GM10248 (cell line): ENCODE data around the gene SPHK2.

Experiments
- CTCF ChIA-PET: fragments of 300-600 bp; sonication (Branson Sonifier 250); formaldehyde crosslinking; extraction: SDS; loops from one replicate; lab custom pipeline; 2021; ENCODE audit warnings: antibody characterized with exemption; lab: Yijun Ruan, JAX
- POLR2A ChIA-PET: fragments of 350-650 bp; sonication (Branson Sonifier 250); formaldehyde crosslinking; extraction: SDS; loops from one replicate; lab custom pipeline; 2020; ENCODE audit warnings: antibody characterized with exemption; lab: Yijun Ruan, JAX
- DNase-seq: peaks from one replicate; pipeline ENCODE4 v3.0.0; 2012; ENCODE audit errors: extremely low spot score
- CTCF ChIP-seq: IDR thresholded peaks from 2 replicates; pipeline ENCODE4 v1.5.1; 2012; ENCODE audit warnings: mild to moderate bottlenecking, low read depth; ENCODE audit errors: extremely low read depth, missing control alignments, control extremely low read depth

The SPHK2 gene

GRCh38 chr19:48659768-48660167 is 40.5 kb downstream of the SPHK2 start:
- DNase-seq, result no peak
- ChIA-PET POLR2A (no interaction called here), CTCF (interaction anchor here (1.2 to 2.2 kb wide), 2 partner anchors 14 to 16 kb away, joined by 3 to 7 read pairs; partner anchors contain the start of gene CA11)
- TF ChIP-seq CTCF, result no peak

GRCh38 chr19:48660852-48661710 is 41.8 kb downstream of the SPHK2 start:
- no peak for TF ChIP-seq CTCF
- ChIA-PET POLR2A (interaction anchor here (0.5 kb wide), 2 partner anchors 111 to 1407 kb away, joined by 3 read pairs; no protein-coding TSS in a partner anchor), CTCF (interaction anchor here (0.8 kb wide), 2 partner anchors 14 to 15 kb away, joined by 3 to 5 read pairs; partner anchors contain the start of gene CA11)
- DNase-seq, result peak; percentile 97

- no peak for TF ChIP-seq CTCF
- POLR2A ChIA-PET, result interaction anchor here (0.5 kb wide), 1 partner anchor 111 kb away, joined by 3 read pairs; no protein-coding TSS in a partner anchor
- DNase-seq, result no peak
- CTCF ChIA-PET, result interaction anchor here (0.8 kb wide), 1 partner anchor 16 kb away, joined by 3 read pairs; the partner anchor contains the start of gene CA11
Measured at GRCh38 chr19:48661711-48662090, 42.4 kb downstream of the SPHK2 start.

- ChIA-PET POLR2A (no interaction called here), CTCF (interaction anchor here (2.4 kb wide), 1 partner anchor 11 kb away, joined by 9 read pairs; no protein-coding TSS in a partner anchor)
- no peak for TF ChIP-seq CTCF
- DNase-seq, result no peak
Measured at GRCh38 chr19:48663667-48664066, 44.4 kb downstream of the SPHK2 start.

- CTCF ChIA-PET, result interaction anchor here (0.8 to 2.4 kb wide), 2 partner anchors 10 to 329 kb away, joined by 3 to 9 read pairs; partner anchors contain the start of genes GYS1 and RUVBL2
- no peak for TF ChIP-seq CTCF
- no peak for DNase-seq
- POLR2A ChIA-PET, result no interaction called here
Measured at GRCh38 chr19:48664476-48664875, 45.2 kb downstream of the SPHK2 start.

- CTCF ChIA-PET, result interaction anchor here (1.7 to 1.8 kb wide), 2 partner anchors 9 to 10 kb away, joined by 4 to 10 read pairs; no protein-coding TSS in a partner anchor
- DNase-seq, result no peak
- POLR2A ChIA-PET, result no interaction called here
- no peak for TF ChIP-seq CTCF
Measured at GRCh38 chr19:48665786-48666185, 46.5 kb downstream of the SPHK2 start.
